Liver (tissue), 9 donors: ENCODE measurements around the gene PEBP1. TPM values are rescaled to one million over a fixed set of nuclear protein-coding genes. Genes with fewer than 3 reads are reported as not detected.

Experiments used
- DNase-seq: peaks from one replicate; pipeline ENCODE4 v3.0.0-alpha.2; 2017; ENCODE audit warnings: low spot score
- H3K27ac ChIP-seq, 2 donors: one replicate each; pipeline ENCODE4 v1.7.0; 2013; ENCODE audit warnings: inconsistent platforms in 2 of 2, low read length in 2 of 2, control low read depth in 1 of 2, low read depth in 1 of 2, mild to moderate bottlenecking in 1 of 2
- H3K27me3 ChIP-seq, 4 donors: one replicate each; pipeline versions ENCODE4 v1.6.1 to v1.7.0; 2013; ENCODE audit warnings: low read length in 3 of 4, inconsistent platforms in 1 of 4, mild to moderate bottlenecking in 1 of 4, moderate library complexity in 1 of 4; ENCODE audit not compliant: control insufficient read depth in 4 of 4, insufficient read depth in 4 of 4
- H3K36me3 ChIP-seq, 4 donors: one replicate each; pipeline versions ENCODE4 v1.6.1 to v1.7.0; 2013; ENCODE audit warnings: low read length in 3 of 4, mild to moderate bottlenecking in 3 of 4, low read depth in 1 of 4, moderate library complexity in 1 of 4; ENCODE audit not compliant: control insufficient read depth in 4 of 4, insufficient read depth in 3 of 4
- H3K4me1 ChIP-seq, 4 donors: one replicate each; pipeline versions ENCODE4 v1.6.1 to v1.7.0; 2013; ENCODE audit warnings: low read length in 3 of 4, mild to moderate bottlenecking in 3 of 4, moderate library complexity in 1 of 4; ENCODE audit not compliant: control insufficient read depth in 4 of 4, insufficient read depth in 4 of 4
- H3K4me3 ChIP-seq, 3 donors: one replicate each; pipeline versions ENCODE4 v1.6.1 to v1.7.0; 2013; ENCODE audit warnings: low read length in 3 of 3, control low read depth in 1 of 3, low read depth in 1 of 3, mild to moderate bottlenecking in 1 of 3
- H3K9ac ChIP-seq, 2 donors: one replicate each; pipeline ENCODE4 v1.7.0; 2013; ENCODE audit warnings: low read length in 2 of 2, mild to moderate bottlenecking in 2 of 2, moderate library complexity in 2 of 2, control low read depth in 1 of 2, low read depth in 1 of 2
- H3K9me3 ChIP-seq, 4 donors: one replicate each; pipeline versions ENCODE4 v1.6.1 to v1.7.0; 2013; ENCODE audit warnings: low read length in 3 of 4; ENCODE audit not compliant: control insufficient read depth in 4 of 4
- EGR1 ChIP-seq, 2 donors: IDR thresholded peaks; 2 replicates each; pipeline ENCODE4 v1.6.1; 2016 to 2018; ENCODE audit warnings: antibody characterized with exemption in 2 of 2, low read depth in 2 of 2
- FOXA1 ChIP-seq: IDR thresholded peaks from 2 replicates; pipeline ENCODE4 v1.6.1; 2016; ENCODE audit warnings: antibody characterized with exemption
- FOXA2 ChIP-seq: IDR thresholded peaks from 2 replicates; pipeline ENCODE4 v1.6.1; 2016; ENCODE audit warnings: antibody characterized with exemption
- GABPA ChIP-seq, 2 donors: IDR thresholded peaks in 1 of 2; conservative IDR thresholded peaks in 1 of 2; 2 replicates each; pipeline ENCODE4 v1.6.1; 2016; ENCODE audit warnings: antibody characterized with exemption in 2 of 2, mild to moderate bottlenecking in 1 of 2, moderate library complexity in 1 of 2
- HNF4A ChIP-seq, 2 donors: conservative IDR thresholded peaks; 2 replicates each; pipeline ENCODE4 v1.6.1; 2016; ENCODE audit warnings: antibody characterized with exemption in 2 of 2, mild to moderate bottlenecking in 2 of 2
- HNF4G ChIP-seq: IDR thresholded peaks from 2 replicates; pipeline ENCODE4 v1.6.1; 2016; ENCODE audit warnings: antibody characterized with exemption
- JUND ChIP-seq, 2 donors: IDR thresholded peaks; 2 replicates each; pipeline ENCODE4 v1.6.1; 2016; ENCODE audit warnings: antibody characterized with exemption in 2 of 2
- NR2F2 ChIP-seq: IDR thresholded peaks from 2 replicates; pipeline ENCODE4 v1.6.1; 2016; ENCODE audit warnings: antibody characterized with exemption
- RXRA ChIP-seq, 2 donors: IDR thresholded peaks; 2 replicates each; pipeline ENCODE4 v1.6.1; 2017 to 2018; ENCODE audit warnings: antibody characterized with exemption in 2 of 2, mild to moderate bottlenecking in 1 of 2
- SP1 ChIP-seq: IDR thresholded peaks from 2 replicates; pipeline ENCODE4 v1.6.1; 2018; ENCODE audit warnings: antibody characterized with exemption, mild to moderate bottlenecking
- TAF1 ChIP-seq: conservative IDR thresholded peaks from 2 replicates; pipeline ENCODE4 v1.6.1; 2016; ENCODE audit warnings: antibody characterized with exemption, mild to moderate bottlenecking
- YY1 ChIP-seq: IDR thresholded peaks from 2 replicates; pipeline ENCODE4 v1.6.1; 2016; ENCODE audit warnings: antibody characterized with exemption, mild to moderate bottlenecking
- WGBS: extraction: QIAGEN DNeasy Blood & Tissue Kit; methylation state at CpG from one replicate; pipeline ENCODE4 v1.1.7; 2013; 5-methylcytosine and 5-hydroxymethylcytosine counted together
- polyA plus RNA-seq, 2 donors: library from polyadenylated mRNA; stranded (reverse) in 1 of 2; unstranded in 1 of 2; fragments of 200-250 nt in 1 of 2; fragments of >200 nt in 1 of 2; fragmentation: Nextera tagmentation in 1 of 2; extraction: Ambion mirVana in 1 of 2; gene quantifications; one replicate each; pipeline versions ENCODE4 v1.2.1 to v1.2.3, GENCODE V29; 2013 to 2015
- total RNA-seq, 2 donors: library from RNA; depleted of rRNA; stranded (reverse); fragments of >200 nt; gene quantifications; one replicate each; pipeline ENCODE4 v1.2.3, GENCODE V29; 2014
- TF ChIP-seq, protein P1 (sequence below): IDR thresholded peaks from 2 replicates; pipeline ENCODE4 v1.6.1; 2016; ENCODE audit warnings: antibody characterized with exemption
- TF ChIP-seq, protein P2 (sequence below): fragments of 150-350 bp; IDR thresholded peaks from 2 replicates; pipeline ENCODE4 v1.5.1; 2017; ENCODE audit warnings: improper control_type of control experiment, low read depth, low read length; ENCODE audit not compliant: missing input control
- TF ChIP-seq, protein P3 (sequence below): IDR thresholded peaks from 2 replicates; pipeline ENCODE4 v1.6.1; 2016; ENCODE audit warnings: antibody characterized with exemption
- TF ChIP-seq, protein P4 (sequence below): IDR thresholded peaks from 2 replicates; pipeline ENCODE4 v1.6.1; 2016; ENCODE audit warnings: antibody characterized with exemption, mild to moderate bottlenecking
- TF ChIP-seq, protein P5 (sequence below): IDR thresholded peaks from 2 replicates; pipeline ENCODE4 v1.6.1; 2016; ENCODE audit warnings: antibody characterized with exemption
- donor health status: healthy.
- donor health status: healthy.
- donor health status: healthy.
- donor health status: healthy.
- donor health status: healthy.

Gene PEBP1
- total and polyA plus RNA-seq, 4 donors, result 478 to 1,937 (median 635) TPM

DNA sequence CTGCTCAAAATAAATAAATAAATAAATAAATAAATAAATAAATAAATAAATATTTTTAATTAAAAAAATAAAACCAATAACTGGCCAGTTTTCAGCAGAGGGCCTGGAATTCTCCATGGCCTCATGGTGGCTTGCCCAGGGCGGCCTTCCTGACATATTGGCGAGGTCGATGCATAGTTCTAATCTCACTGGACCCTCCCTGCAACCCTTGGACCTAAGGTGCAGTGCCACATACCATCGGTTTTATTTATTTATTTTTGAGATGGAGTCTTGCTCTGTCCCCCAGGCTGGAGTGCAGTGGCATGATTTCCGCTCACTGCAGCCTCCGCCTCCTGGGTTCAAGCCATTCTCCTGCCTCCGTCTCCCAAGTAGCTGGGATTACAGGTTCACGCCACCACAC lies 28.2 kb upstream of the PEBP1 start (continued):
- TF ChIP-seq, protein P1, sequence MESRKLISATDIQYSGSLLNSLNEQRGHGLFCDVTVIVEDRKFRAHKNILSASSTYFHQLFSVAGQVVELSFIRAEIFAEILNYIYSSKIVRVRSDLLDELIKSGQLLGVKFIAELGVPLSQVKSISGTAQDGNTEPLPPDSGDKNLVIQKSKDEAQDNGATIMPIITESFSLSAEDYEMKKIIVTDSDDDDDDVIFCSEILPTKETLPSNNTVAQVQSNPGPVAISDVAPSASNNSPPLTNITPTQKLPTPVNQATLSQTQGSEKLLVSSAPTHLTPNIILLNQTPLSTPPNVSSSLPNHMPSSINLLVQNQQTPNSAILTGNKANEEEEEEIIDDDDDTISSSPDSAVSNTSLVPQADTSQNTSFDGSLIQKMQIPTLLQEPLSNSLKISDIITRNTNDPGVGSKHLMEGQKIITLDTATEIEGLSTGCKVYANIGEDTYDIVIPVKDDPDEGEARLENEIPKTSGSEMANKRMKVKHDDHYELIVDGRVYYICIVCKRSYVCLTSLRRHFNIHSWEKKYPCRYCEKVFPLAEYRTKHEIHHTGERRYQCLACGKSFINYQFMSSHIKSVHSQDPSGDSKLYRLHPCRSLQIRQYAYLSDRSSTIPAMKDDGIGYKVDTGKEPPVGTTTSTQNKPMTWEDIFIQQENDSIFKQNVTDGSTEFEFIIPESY, result no peak
- no peak for TF ChIP-seq GABPA (IDR thresholded peaks at IDR 0.05 in 1 of 2, conservative IDR thresholded peaks at IDR 0.05 in 1 of 2)
- TF ChIP-seq, protein P2, sequence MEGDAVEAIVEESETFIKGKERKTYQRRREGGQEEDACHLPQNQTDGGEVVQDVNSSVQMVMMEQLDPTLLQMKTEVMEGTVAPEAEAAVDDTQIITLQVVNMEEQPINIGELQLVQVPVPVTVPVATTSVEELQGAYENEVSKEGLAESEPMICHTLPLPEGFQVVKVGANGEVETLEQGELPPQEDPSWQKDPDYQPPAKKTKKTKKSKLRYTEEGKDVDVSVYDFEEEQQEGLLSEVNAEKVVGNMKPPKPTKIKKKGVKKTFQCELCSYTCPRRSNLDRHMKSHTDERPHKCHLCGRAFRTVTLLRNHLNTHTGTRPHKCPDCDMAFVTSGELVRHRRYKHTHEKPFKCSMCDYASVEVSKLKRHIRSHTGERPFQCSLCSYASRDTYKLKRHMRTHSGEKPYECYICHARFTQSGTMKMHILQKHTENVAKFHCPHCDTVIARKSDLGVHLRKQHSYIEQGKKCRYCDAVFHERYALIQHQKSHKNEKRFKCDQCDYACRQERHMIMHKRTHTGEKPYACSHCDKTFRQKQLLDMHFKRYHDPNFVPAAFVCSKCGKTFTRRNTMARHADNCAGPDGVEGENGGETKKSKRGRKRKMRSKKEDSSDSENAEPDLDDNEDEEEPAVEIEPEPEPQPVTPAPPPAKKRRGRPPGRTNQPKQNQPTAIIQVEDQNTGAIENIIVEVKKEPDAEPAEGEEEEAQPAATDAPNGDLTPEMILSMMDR, result no peak

DNA sequence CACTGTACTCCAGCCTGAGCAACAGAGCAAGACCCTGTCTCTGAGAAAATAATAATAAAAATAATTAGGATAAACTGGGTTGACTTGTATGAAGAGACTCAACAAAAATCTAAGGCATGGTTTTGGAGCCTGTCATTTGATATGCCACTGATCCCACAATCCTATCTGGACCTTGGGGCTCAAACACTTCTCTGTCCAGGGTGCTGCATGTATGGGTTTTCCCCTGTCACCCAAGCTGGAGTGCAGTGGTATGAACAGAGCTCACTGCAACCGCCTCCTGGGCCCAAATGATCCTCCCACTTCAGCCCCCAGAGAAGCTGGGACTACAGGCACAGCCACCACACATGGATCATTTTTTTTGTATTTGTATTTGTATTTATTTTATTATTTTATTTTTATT lies 26.8 kb upstream of the PEBP1 start:
- WGBS, result 94% methylated on average over 1 of the region's 1 CpG
- no peak for DNase-seq
- Histone ChIP-seq H3K9ac (no peak overlapping the region), H3K27me3 (no peaks in the 10 kb centered on the region), H3K36me3 (peaks cover 0 to 1% (median 0%) of the 10 kb centered on the region in 4 donors), H3K27ac (no peak overlapping the region), H3K4me3 (no peak overlapping the region), H3K4me1 (peaks cover 0 to 4% (median 2%) of the 10 kb centered on the region in 4 donors), H3K9me3 (no peaks in the 10 kb centered on the region)
- no peak for TF ChIP-seq EGR1 (IDR thresholded peaks at IDR 0.05; ENCODE audit: low read depth in 2 of 2)
- no peak for TF ChIP-seq YY1
- TF ChIP-seq RXRA (IDR thresholded peaks at IDR 0.05), result no peak

DNA sequence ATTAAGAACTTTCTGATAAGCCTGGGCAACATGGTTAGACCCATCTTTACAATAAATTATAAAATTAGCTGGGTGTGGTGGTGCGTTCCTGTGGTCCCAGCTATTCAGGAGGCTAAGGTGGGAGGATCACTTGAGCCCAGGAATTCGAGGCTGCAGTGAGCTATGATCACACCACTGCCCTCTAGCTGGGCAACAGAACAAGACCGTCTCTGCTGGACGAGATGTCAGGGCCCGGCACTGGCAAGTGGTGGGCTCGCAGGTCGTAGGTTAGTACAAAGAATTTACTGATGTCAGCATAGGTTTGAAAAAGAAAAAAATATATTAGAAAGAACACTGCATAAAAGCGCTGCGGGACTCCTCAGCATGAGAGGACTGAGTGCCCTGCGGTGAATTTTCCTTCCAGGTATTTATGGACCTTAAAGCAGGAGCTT lies 16.5 kb upstream of the PEBP1 start:
- Histone ChIP-seq H3K9me3 (no peaks in the 10 kb centered on the region), H3K27me3 (no peaks in the 10 kb centered on the region), H3K36me3 (peaks cover 0 to 2% (median 0%) of the 10 kb centered on the region in 4 donors), H3K9ac (no peak overlapping the region), H3K4me1 (peaks cover 7 to 21% (median 14%) of the 10 kb centered on the region in 4 donors), H3K4me3 (no peak overlapping the region), H3K27ac (no peak overlapping the region)
- no peak for DNase-seq
- WGBS, result 93% methylated on average over 10 of the region's 10 CpGs
- TF ChIP-seq SP1 (no peak), HNF4G (no peak), GABPA (IDR thresholded peaks at IDR 0.05 in 1 of 2, conservative IDR thresholded peaks at IDR 0.05 in 1 of 2) (no peak), FOXA1 (no peak), FOXA2 (no peak), JUND (IDR thresholded peaks at IDR 0.05) (no peak), TAF1 (no peak), NR2F2 (no peak), YY1 (no peak), HNF4A (conservative IDR thresholded peaks at IDR 0.05) (no peak), RXRA (IDR thresholded peaks at IDR 0.05) (no peak), EGR1 (IDR thresholded peaks at IDR 0.05; ENCODE audit: low read depth in 2 of 2) (no peak)
- TF ChIP-seq, protein P3, sequence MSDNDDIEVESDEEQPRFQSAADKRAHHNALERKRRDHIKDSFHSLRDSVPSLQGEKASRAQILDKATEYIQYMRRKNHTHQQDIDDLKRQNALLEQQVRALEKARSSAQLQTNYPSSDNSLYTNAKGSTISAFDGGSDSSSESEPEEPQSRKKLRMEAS, result no peak
- TF ChIP-seq, protein P4, sequence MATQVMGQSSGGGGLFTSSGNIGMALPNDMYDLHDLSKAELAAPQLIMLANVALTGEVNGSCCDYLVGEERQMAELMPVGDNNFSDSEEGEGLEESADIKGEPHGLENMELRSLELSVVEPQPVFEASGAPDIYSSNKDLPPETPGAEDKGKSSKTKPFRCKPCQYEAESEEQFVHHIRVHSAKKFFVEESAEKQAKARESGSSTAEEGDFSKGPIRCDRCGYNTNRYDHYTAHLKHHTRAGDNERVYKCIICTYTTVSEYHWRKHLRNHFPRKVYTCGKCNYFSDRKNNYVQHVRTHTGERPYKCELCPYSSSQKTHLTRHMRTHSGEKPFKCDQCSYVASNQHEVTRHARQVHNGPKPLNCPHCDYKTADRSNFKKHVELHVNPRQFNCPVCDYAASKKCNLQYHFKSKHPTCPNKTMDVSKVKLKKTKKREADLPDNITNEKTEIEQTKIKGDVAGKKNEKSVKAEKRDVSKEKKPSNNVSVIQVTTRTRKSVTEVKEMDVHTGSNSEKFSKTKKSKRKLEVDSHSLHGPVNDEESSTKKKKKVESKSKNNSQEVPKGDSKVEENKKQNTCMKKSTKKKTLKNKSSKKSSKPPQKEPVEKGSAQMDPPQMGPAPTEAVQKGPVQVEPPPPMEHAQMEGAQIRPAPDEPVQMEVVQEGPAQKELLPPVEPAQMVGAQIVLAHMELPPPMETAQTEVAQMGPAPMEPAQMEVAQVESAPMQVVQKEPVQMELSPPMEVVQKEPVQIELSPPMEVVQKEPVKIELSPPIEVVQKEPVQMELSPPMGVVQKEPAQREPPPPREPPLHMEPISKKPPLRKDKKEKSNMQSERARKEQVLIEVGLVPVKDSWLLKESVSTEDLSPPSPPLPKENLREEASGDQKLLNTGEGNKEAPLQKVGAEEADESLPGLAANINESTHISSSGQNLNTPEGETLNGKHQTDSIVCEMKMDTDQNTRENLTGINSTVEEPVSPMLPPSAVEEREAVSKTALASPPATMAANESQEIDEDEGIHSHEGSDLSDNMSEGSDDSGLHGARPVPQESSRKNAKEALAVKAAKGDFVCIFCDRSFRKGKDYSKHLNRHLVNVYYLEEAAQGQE, result no peak
- TF ChIP-seq, protein P1, result no peak
- TF ChIP-seq, protein P2, result no peak
- TF ChIP-seq, protein P5, sequence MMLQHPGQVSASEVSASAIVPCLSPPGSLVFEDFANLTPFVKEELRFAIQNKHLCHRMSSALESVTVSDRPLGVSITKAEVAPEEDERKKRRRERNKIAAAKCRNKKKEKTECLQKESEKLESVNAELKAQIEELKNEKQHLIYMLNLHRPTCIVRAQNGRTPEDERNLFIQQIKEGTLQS, result no peak
